BLaER1 treated with 17β-estradiol and CSF1 and Interleukin-3, amounts not matched to agents 10 nM and 100 nM (cell line): ENCODE data around the gene UTF1.
A peak's percentile ranks its signal among the peaks of the same experiment; 100 is the strongest.

Source experiments
- H3K27ac ChIP-seq, 11 experiments: shearing (Covaris generic); formaldehyde crosslinking; 2 replicates each; pipeline ENCODE4 v1.8.1; 2022
- H3K27me3 ChIP-seq, 11 experiments: shearing (Covaris generic); formaldehyde crosslinking; 2 replicates each; pipeline ENCODE4 v1.8.1; 2022
- H3K36me3 ChIP-seq, 11 experiments: shearing (Covaris generic); formaldehyde crosslinking; 2 replicates each; pipeline ENCODE4 v1.8.1; 2022
- H3K4me1 ChIP-seq, 10 experiments: shearing (Covaris generic); formaldehyde crosslinking; 2 replicates each; pipeline ENCODE4 v1.8.1; 2022
- H3K4me2 ChIP-seq, 11 experiments: shearing (Covaris generic); formaldehyde crosslinking; 2 replicates each; pipeline ENCODE4 v1.8.1; 2022
- H3K4me3 ChIP-seq, 10 experiments: shearing (Covaris generic); formaldehyde crosslinking; 2 replicates each; pipeline ENCODE4 v1.8.1; 2022
- H3K9ac ChIP-seq, 11 experiments: shearing (Covaris generic); formaldehyde crosslinking; 2 replicates each; pipeline ENCODE4 v1.8.1; 2022
- H3K9me3 ChIP-seq, 11 experiments: shearing (Covaris generic); formaldehyde crosslinking; replicated peaks in 1 of 11; 2 replicates each; pipeline ENCODE4 v1.8.1; 2022
- H4K20me1 ChIP-seq, 11 experiments: shearing (Covaris generic); formaldehyde crosslinking; 2 replicates each; pipeline ENCODE4 v1.8.1; 2022
- Cebpa-rat ChIP-seq, 11 experiments: shearing (Covaris generic); IDR thresholded peaks; 2 replicates each; pipeline ENCODE4 v1.8.1; 2022

The UTF1 gene

GRCh38 chr10:133277993-133278576 lies 48.1 kb downstream of the UTF1 start:
- Histone ChIP-seq H3K9ac (peak overlapping the region; percentile 31 to 74 (median 59); a peak in 16 of 22 replicates), H4K20me1 (peaks cover 4 to 87% (median 39%) of the 10 kb centered on the region in 11 experiments; a peak in 19 of 22 replicates), H3K4me3 (peak overlapping the region in 5 of 10 experiments; percentile 13 to 54 (median 33); a peak in 9 of 20 replicates), H3K36me3 (peaks cover 27 to 50% (median 41%) of the 10 kb centered on the region in 11 experiments), H3K9me3 (no peaks in the 10 kb centered on the region), H3K4me1 (peaks cover 54 to 77% (median 68%) of the 10 kb centered on the region in 10 experiments), H3K27me3 (peaks cover 18 to 34% (median 23%) of the 10 kb centered on the region in 11 experiments), H3K4me2 (peak overlapping the region; percentile 87 to 100 (median 98)), H3K27ac (peak overlapping the region in 10 of 11 experiments; percentile 2 to 79 (median 68); a peak in 17 of 22 replicates)
- no peak; a peak in 1 of 22 replicates for TF ChIP-seq Cebpa-rat (IDR thresholded peaks at IDR 0.05)

GRCh38 chr10:133278577-133279265 lies 48.7 kb downstream of the UTF1 start:
- peak overlapping the region in 5 of 10 experiments; percentile 13 to 54 (median 33); a peak in 9 of 20 replicates for H3K4me3 ChIP-seq
- peak overlapping the region; percentile 87 to 100 (median 98) for H3K4me2 ChIP-seq
- H4K20me1 ChIP-seq: peaks cover 4 to 87% (median 39%) of the 10 kb centered on the region in 11 experiments; a peak in 19 of 22 replicates
- peaks cover 54 to 73% (median 66%) of the 10 kb centered on the region in 10 experiments for H3K4me1 ChIP-seq
- H3K9ac ChIP-seq: peak overlapping the region; percentile 31 to 70 (median 59); a peak in 17 of 22 replicates
- H3K27me3 ChIP-seq: peaks cover 18 to 34% (median 23%) of the 10 kb centered on the region in 11 experiments
- no peaks in the 10 kb centered on the region for H3K9me3 ChIP-seq
- peak overlapping the region in 10 of 11 experiments; percentile 2 to 79 (median 68); a peak in 19 of 22 replicates for H3K27ac ChIP-seq
- TF ChIP-seq Cebpa-rat (IDR thresholded peaks at IDR 0.05): no peak; a peak in 1 of 22 replicates
- H3K36me3 ChIP-seq: peaks cover 33 to 50% (median 47%) of the 10 kb centered on the region in 11 experiments

GRCh38 chr10:133279326-133280226 lies 49.6 kb downstream of the UTF1 start:
- Histone ChIP-seq H3K9me3 (no peaks in the 10 kb centered on the region), H3K4me2 (peak overlapping the region; percentile 87 to 100 (median 98); a peak in 18 of 22 replicates), H3K36me3 (peaks cover 42 to 59% (median 55%) of the 10 kb centered on the region in 11 experiments), H3K4me3 (peak overlapping the region in 3 of 10 experiments; percentile 23 to 54 (median 49); a peak in 3 of 20 replicates), H3K27me3 (peaks cover 18 to 33% (median 23%) of the 10 kb centered on the region in 11 experiments), H3K4me1 (peaks cover 52 to 67% (median 60%) of the 10 kb centered on the region in 10 experiments), H4K20me1 (peaks cover 4 to 92% (median 40%) of the 10 kb centered on the region in 11 experiments; a peak in 19 of 22 replicates), H3K27ac (peak overlapping the region in 8 of 11 experiments; percentile 53 to 79 (median 71); a peak in 16 of 22 replicates), H3K9ac (peak overlapping the region; percentile 17 to 70 (median 59); a peak in 12 of 22 replicates)
- no peak for TF ChIP-seq Cebpa-rat (IDR thresholded peaks at IDR 0.05)

- Histone ChIP-seq H3K9me3 (no peaks in the 10 kb centered on the region), H3K27me3 (peaks cover 12 to 23% (median 19%) of the 10 kb centered on the region in 11 experiments), H3K9ac (peak overlapping the region in 3 of 11 experiments; percentile 17 to 61 (median 39); a peak in 2 of 22 replicates), H3K36me3 (peaks cover 51 to 68% (median 65%) of the 10 kb centered on the region in 11 experiments), H3K4me3 (no peak overlapping the region), H3K4me1 (peaks cover 42 to 58% (median 50%) of the 10 kb centered on the region in 10 experiments), H3K27ac (peak overlapping the region in 3 of 11 experiments; percentile 7 to 35 (median 14); a peak in 2 of 22 replicates), H3K4me2 (peak overlapping the region in 7 of 11 experiments; percentile 87 to 100 (median 98); a peak in 12 of 22 replicates), H4K20me1 (peaks cover 4 to 96% (median 45%) of the 10 kb centered on the region in 11 experiments; a peak in 19 of 22 replicates)
- no peak for TF ChIP-seq Cebpa-rat (IDR thresholded peaks at IDR 0.05)
Measured at GRCh38 chr10:133280391-133281059, 50.5 kb downstream of the UTF1 start.

GRCh38 chr10:133281084-133281483 lies 51.1 kb downstream of the UTF1 start:
- no peak for TF ChIP-seq Cebpa-rat (IDR thresholded peaks at IDR 0.05)
- peaks cover 57 to 74% (median 70%) of the 10 kb centered on the region in 11 experiments for H3K36me3 ChIP-seq

More at GRCh38 chr10:133281084-133281483, 51.1 kb downstream of the UTF1 start:
- Histone ChIP-seq H4K20me1 (peaks cover 4 to 98% (median 50%) of the 10 kb centered on the region in 11 experiments; a peak in 19 of 22 replicates), H3K4me1 (peaks cover 37 to 52% (median 45%) of the 10 kb centered on the region in 10 experiments), H3K9ac (no peak overlapping the region), H3K27ac (no peak overlapping the region), H3K4me2 (no peak overlapping the region; a peak in 1 of 22 replicates), H3K4me3 (no peak overlapping the region), H3K9me3 (no peaks in the 10 kb centered on the region), H3K27me3 (peaks cover 6 to 18% (median 13%) of the 10 kb centered on the region in 11 experiments)
